Right lobe of liver (tissue), 4 donors: ENCODE data around the gene PLAGL2.

Experiments used
- POLR2A ChIP-seq: fragments of 450-650 bp; IDR thresholded peaks from one replicate; pipeline ENCODE4 v1.6.1; 2017; ENCODE audit warnings: antibody characterized with exemption, mild to moderate bottlenecking
- TF ChIP-seq, protein P1 (sequence below), 4 donors: fragments of 200-600 bp in 3 of 4; fragments of 450-650 bp in 1 of 4; IDR thresholded peaks; one replicate each; pipeline versions ENCODE4 v1.5.1 to v1.8.0; 2016 to 2022; ENCODE audit warnings: antibody characterized with exemption in 4 of 4, mild to moderate bottlenecking in 2 of 4
- donor health status: DM: no; HTN: no; CAD: no.
- donor health status: DM: no; HTN: no; CAD: no.
- donor health status: DM: no; HTN: yes; CAD: no.

DNA sequence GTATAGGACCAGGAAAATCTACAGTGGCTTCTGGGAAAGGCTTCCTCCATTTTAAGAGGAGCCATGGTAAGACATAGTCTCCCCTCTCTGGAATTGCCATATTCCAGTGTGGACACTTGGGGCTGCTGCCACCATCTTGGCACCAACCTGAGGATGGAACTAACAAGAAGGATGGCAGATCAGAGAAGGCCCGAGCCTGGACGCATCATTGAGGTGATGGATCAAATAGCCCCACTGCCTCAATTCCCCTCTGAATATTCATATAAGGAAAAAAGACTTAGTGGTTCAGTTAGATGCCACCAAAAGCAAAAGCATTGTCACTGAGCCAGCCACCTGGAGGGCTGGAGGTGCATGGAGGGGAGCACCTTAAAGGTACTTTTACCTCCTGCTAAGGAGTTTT is 25.9 kb downstream of the PLAGL2 start:
- no peak for TF ChIP-seq POLR2A
- TF ChIP-seq, protein P1, sequence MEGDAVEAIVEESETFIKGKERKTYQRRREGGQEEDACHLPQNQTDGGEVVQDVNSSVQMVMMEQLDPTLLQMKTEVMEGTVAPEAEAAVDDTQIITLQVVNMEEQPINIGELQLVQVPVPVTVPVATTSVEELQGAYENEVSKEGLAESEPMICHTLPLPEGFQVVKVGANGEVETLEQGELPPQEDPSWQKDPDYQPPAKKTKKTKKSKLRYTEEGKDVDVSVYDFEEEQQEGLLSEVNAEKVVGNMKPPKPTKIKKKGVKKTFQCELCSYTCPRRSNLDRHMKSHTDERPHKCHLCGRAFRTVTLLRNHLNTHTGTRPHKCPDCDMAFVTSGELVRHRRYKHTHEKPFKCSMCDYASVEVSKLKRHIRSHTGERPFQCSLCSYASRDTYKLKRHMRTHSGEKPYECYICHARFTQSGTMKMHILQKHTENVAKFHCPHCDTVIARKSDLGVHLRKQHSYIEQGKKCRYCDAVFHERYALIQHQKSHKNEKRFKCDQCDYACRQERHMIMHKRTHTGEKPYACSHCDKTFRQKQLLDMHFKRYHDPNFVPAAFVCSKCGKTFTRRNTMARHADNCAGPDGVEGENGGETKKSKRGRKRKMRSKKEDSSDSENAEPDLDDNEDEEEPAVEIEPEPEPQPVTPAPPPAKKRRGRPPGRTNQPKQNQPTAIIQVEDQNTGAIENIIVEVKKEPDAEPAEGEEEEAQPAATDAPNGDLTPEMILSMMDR (IDR thresholded peaks at IDR 0.05) = no peak
